Left ventricle myocardium inferior (tissue), 1 donor: ENCODE data around the gene TRPV5. TPM values are rescaled to one million over a fixed set of nuclear protein-coding genes. Genes with fewer than 3 reads are reported as not detected.

Source experiments
- DNase-seq: peaks from one replicate; pipeline ENCODE4 v3.0.0-alpha.2; 2020
- H3K27ac ChIP-seq: fragments of 200-600 bp; replicated peaks from 2 replicates; pipeline ENCODE4 v1.8.0; 2021
- H3K27me3 ChIP-seq: fragments of 200-600 bp; 2 replicates; pipeline ENCODE4 v1.8.0; 2021; ENCODE audit warnings: low read depth
- H3K36me3 ChIP-seq: fragments of 200-600 bp; 2 replicates; pipeline ENCODE4 v1.8.0; 2021
- H3K4me1 ChIP-seq: fragments of 200-600 bp; 2 replicates; pipeline ENCODE4 v1.8.0; 2021
- H3K4me3 ChIP-seq: fragments of 200-600 bp; 2 replicates; pipeline ENCODE4 v1.8.0; 2021; ENCODE audit warnings: mild to moderate bottlenecking, moderate library complexity
- H3K9me3 ChIP-seq: fragments of 200-600 bp; replicated peaks from 2 replicates; pipeline ENCODE4 v1.8.0; 2021
- CTCF ChIP-seq: fragments of 200-600 bp; IDR thresholded peaks from 2 replicates; pipeline ENCODE4 v1.8.0; 2021; ENCODE audit warnings: antibody characterized with exemption, mild to moderate bottlenecking, borderline replicate concordance
- intact Hi-C: fragments of 100-400 bp; cut with micrococcal nuclease; formaldehyde crosslinking; loops from one replicate; pipeline ENCODE4 v1.11.0; 2022
- total RNA-seq: library from RNA; stranded (reverse); fragmentation: NEBNext Ultra II Directional; extraction: Animal tissue kit (Norgen Biotek cat#: 25700); gene quantifications from one replicate; pipeline ENCODE4 v1.2.1, GENCODE V29; 2021
- donor health status: DM: no; HTN: yes; CAD: no; lungs with severe emphysema.

TRPV5 gene
- total RNA-seq, 1 donor from 2014 or later = not detected

GRCh38 chr7:142868986-142869415 is 64.5 kb downstream of the TRPV5 start:
- Histone ChIP-seq H3K4me1 (no peaks in the 10 kb centered on the region), H3K36me3 (no peaks in the 10 kb centered on the region), H3K4me3 (no peak overlapping the region), H3K9me3 (no peaks in the 10 kb centered on the region), H3K27me3 (peaks cover 39% of the 10 kb centered on the region), H3K27ac (no peak overlapping the region)
- DNase-seq = no peak
- intact Hi-C loops = no loop called here
- no peak for TF ChIP-seq CTCF

GRCh38 chr7:142868188-142868985 is 65.2 kb downstream of the TRPV5 start:
- no peak for DNase-seq
- no peaks in the 10 kb centered on the region for H3K36me3 ChIP-seq
- no peak overlapping the region for H3K4me3 ChIP-seq
- H3K9me3 ChIP-seq = no peaks in the 10 kb centered on the region
- no peaks in the 10 kb centered on the region for H3K4me1 ChIP-seq
- intact Hi-C loops = no loop called here
- TF ChIP-seq CTCF = no peak
- H3K27me3 ChIP-seq = peaks cover 45% of the 10 kb centered on the region
- no peak overlapping the region for H3K27ac ChIP-seq

- peaks cover 48% of the 10 kb centered on the region for H3K27me3 ChIP-seq
- H3K4me3 ChIP-seq = no peak overlapping the region
- TF ChIP-seq CTCF = no peak
- no peaks in the 10 kb centered on the region for H3K9me3 ChIP-seq
- no peaks in the 10 kb centered on the region for H3K4me1 ChIP-seq
- intact Hi-C loops = no loop called here
- no peaks in the 10 kb centered on the region for H3K36me3 ChIP-seq
- no peak for DNase-seq
- H3K27ac ChIP-seq = no peak overlapping the region
These were observed 66.0 kb downstream of the TRPV5 start for GRCh38 chr7:142867398-142868187.

- Histone ChIP-seq H3K4me3 (no peak overlapping the region), H3K36me3 (no peaks in the 10 kb centered on the region), H3K4me1 (no peaks in the 10 kb centered on the region), H3K27me3 (peaks cover 54% of the 10 kb centered on the region), H3K27ac (no peak overlapping the region), H3K9me3 (no peaks in the 10 kb centered on the region)
- DNase-seq = no peak
- TF ChIP-seq CTCF = no peak
- intact Hi-C loops = no loop called here
These were observed 66.5 kb downstream of the TRPV5 start for GRCh38 chr7:142867097-142867378.

- Histone ChIP-seq H3K9me3 (no peaks in the 10 kb centered on the region), H3K27me3 (peaks cover 56% of the 10 kb centered on the region), H3K36me3 (no peaks in the 10 kb centered on the region), H3K4me3 (no peak overlapping the region), H3K4me1 (no peaks in the 10 kb centered on the region), H3K27ac (no peak overlapping the region)
- TF ChIP-seq CTCF = peak; percentile 63
- DNase-seq = no peak
- intact Hi-C loops = no loop called here
These were observed 67.0 kb downstream of the TRPV5 start for GRCh38 chr7:142866361-142867096.
